Neural progenitor cell (in vitro differentiated cells): ENCODE measurements around the gene SEC62.

Experiments
- EZH2 ChIP-seq: fragments of 200-600 bp; sonication (generic); IDR thresholded peaks from 2 replicates; pipeline ENCODE4 v1.6.1; 2017; ENCODE audit warnings: antibody characterized with exemption, mild to moderate bottlenecking, moderate library complexity
- TF ChIP-seq, protein P1 (sequence below): fragments of 200-600 bp; sonication (generic); IDR thresholded peaks from 2 replicates; pipeline ENCODE4 v1.5.1; 2017; ENCODE audit warnings: antibody characterized with exemption, mild to moderate bottlenecking

DNA sequence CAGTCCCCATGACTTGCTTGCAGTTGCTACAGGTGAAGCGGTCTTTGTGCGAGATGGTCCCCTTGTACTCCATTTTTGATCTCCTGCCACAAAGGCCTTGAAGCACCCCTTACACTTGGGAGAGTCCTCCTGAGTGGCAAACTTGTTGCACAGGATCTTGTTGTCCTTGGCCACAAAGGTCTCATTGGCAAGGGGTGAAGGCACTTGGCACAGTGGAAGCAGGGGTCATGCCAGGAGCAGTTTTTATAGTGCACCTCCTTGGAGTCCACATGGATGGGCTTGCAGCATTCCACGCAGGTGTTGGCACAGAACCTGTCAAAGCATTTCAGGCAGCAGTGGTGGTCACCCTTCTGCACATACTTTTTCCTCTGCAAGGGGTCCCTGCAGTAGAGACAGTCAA lies 20.3 kb upstream of the SEC62 start:
- TF ChIP-seq, protein P1, sequence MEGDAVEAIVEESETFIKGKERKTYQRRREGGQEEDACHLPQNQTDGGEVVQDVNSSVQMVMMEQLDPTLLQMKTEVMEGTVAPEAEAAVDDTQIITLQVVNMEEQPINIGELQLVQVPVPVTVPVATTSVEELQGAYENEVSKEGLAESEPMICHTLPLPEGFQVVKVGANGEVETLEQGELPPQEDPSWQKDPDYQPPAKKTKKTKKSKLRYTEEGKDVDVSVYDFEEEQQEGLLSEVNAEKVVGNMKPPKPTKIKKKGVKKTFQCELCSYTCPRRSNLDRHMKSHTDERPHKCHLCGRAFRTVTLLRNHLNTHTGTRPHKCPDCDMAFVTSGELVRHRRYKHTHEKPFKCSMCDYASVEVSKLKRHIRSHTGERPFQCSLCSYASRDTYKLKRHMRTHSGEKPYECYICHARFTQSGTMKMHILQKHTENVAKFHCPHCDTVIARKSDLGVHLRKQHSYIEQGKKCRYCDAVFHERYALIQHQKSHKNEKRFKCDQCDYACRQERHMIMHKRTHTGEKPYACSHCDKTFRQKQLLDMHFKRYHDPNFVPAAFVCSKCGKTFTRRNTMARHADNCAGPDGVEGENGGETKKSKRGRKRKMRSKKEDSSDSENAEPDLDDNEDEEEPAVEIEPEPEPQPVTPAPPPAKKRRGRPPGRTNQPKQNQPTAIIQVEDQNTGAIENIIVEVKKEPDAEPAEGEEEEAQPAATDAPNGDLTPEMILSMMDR, result no peak
- TF ChIP-seq EZH2, result no peak
